GM19328 (cell line): ENCODE data around the gene COL4A1.

Source experiments
- ATAC-seq: cut with Tn5 transposase; IDR thresholded peaks from one replicate; pipeline ENCODE4 v1.9.1; 2021; ENCODE audit warnings: mild to moderate bottlenecking, moderate library complexity; ENCODE audit not compliant: unreplicated experiment

COL4A1 gene

GRCh38 chr13:110306960-110307766 lies at the start of gene COL4A1, which contains the start of gene COL4A2:
TSS of gene COL4A1 (minus strand) at chr13:110307157. CDS start at chr13:110307027, 130 bp downstream.
TSS of gene COL4A2 (plus strand) at chr13:110307284. CDS start at chr13:110307904, 620 bp downstream.
- no peak for ATAC-seq

GRCh38 chr13:110356362-110356761 lies 49.4 kb upstream of the COL4A1 start:
- no peak for ATAC-seq

GRCh38 chr13:110354715-110355473 lies 47.9 kb upstream of the COL4A1 start:
- no peak for ATAC-seq

- no peak for ATAC-seq
These were observed 47.2 kb upstream of the COL4A1 start for GRCh38 chr13:110354123-110354627.

- no peak for ATAC-seq
These were observed 46.5 kb upstream of the COL4A1 start for GRCh38 chr13:110353339-110353977.

- no peak for ATAC-seq
These were observed 45.8 kb upstream of the COL4A1 start for GRCh38 chr13:110352735-110353134.

- ATAC-seq = no peak
These were observed 44.9 kb upstream of the COL4A1 start for GRCh38 chr13:110351636-110352420.

- no peak for ATAC-seq
These were observed 43.6 kb upstream of the COL4A1 start for GRCh38 chr13:110350509-110350908.

- no peak for ATAC-seq
These were observed 43.1 kb upstream of the COL4A1 start for GRCh38 chr13:110350049-110350448.

GRCh38 chr13:110349239-110349638 lies 42.3 kb upstream of the COL4A1 start:
- no peak for ATAC-seq

GRCh38 chr13:110348309-110349105 lies 41.5 kb upstream of the COL4A1 start:
- ATAC-seq = no peak

GRCh38 chr13:110347535-110348308 lies 40.8 kb upstream of the COL4A1 start:
- no peak for ATAC-seq

GRCh38 chr13:110347088-110347487 lies 40.1 kb upstream of the COL4A1 start:
- ATAC-seq = no peak

GRCh38 chr13:110346661-110347067 lies 39.7 kb upstream of the COL4A1 start:
- ATAC-seq = no peak

- ATAC-seq = no peak
These were observed 38.7 kb upstream of the COL4A1 start for GRCh38 chr13:110345701-110346100.

- no peak for ATAC-seq
These were observed 38.3 kb upstream of the COL4A1 start for GRCh38 chr13:110345266-110345665.

GRCh38 chr13:110344320-110344719 lies 37.4 kb upstream of the COL4A1 start:
- no peak for ATAC-seq

GRCh38 chr13:110343241-110343865 lies 36.4 kb upstream of the COL4A1 start:
- no peak for ATAC-seq
